Fibroblast of lung (primary cell): ENCODE results near the gene DUSP16.

ENCODE experiments used
- CTCF ChIP-seq, 2 donors: IDR thresholded peaks in 1 of 2; conservative IDR thresholded peaks in 1 of 2; 1 replicate in 1 of 2; 2 replicates in 1 of 2; pipeline ENCODE4 v1.5.1; 2011 to 2012; ENCODE audit warnings: low read length in 2 of 2, control low read depth in 1 of 2, inconsistent platforms in 1 of 2, low read depth in 1 of 2, mild to moderate bottlenecking in 1 of 2
- EZH2 ChIP-seq: IDR thresholded peaks from 2 replicates; pipeline ENCODE4 v1.5.1; 2012; ENCODE audit warnings: low read length, control low read depth, mild to moderate bottlenecking; ENCODE audit errors: missing control alignments

GRCh38 chr12:12433203-12433731, 129.4 kb downstream of the DUSP16 start:
- TF ChIP-seq CTCF (conservative IDR thresholded peaks at IDR 0.05 in 1 of 2, IDR thresholded peaks at IDR 0.05 in 1 of 2; ENCODE audit: low read depth in 1 of 2, low read length in 2 of 2): no peak
- TF ChIP-seq EZH2: no peak
